ENCODE results near the gene PTPRN. TPM values are rescaled to one million over a fixed set of nuclear protein-coding genes. Genes with fewer than 3 reads are reported as not detected.

PTPRN gene
- total and polyA plus RNA-seq, 3 donors from 2014 or later, result 1.7 to 6.0 (median 3.5) TPM

DNA sequence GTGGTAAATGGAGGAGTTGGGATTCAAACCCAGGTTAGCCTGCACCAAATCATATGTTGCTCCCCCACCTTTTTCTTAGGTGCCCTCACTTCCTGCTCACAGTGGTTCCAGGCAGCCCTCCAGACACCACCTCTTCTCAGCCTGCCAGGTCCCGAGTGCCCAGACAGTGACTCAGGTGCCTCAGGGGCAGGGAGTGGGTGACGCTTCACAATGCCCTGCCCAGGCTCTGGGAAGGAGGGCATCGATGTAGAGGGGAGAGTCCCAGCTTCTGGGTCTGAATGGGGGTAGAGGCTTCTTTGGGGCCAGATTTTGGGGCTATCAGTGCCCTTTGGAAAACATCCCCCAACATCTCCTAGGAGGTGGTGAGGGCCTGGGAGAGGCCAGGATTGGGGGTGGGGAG is 35.3 kb downstream of the PTPRN start:
- WGBS, 2 donors, result 84% methylated on average over 3 of the region's 3 CpGs

GRCh38 chr2:219272995-219273394 is 36.2 kb downstream of the PTPRN start:
- H3K4me3 ChIP-seq, result no peak overlapping the region
- H3K9me3 ChIP-seq, result no peaks in the 10 kb centered on the region
- H3K36me3 ChIP-seq (ENCODE audit: low read depth, missing control alignments), result no peaks in the 10 kb centered on the region
- no peak for DNase-seq
- TF ChIP-seq POLR2A (IDR thresholded peaks at IDR 0.05), result no peak
- TF ChIP-seq CTCF (IDR thresholded peaks at IDR 0.05), result no peak
- H3K27ac ChIP-seq, result no peak overlapping the region
- intact Hi-C loops (cut with DNase I; ENCODE audit: low total_unique reads), result no loop called here
- H3K4me1 ChIP-seq, result peaks cover 11% of the 10 kb centered on the region
- no peaks in the 10 kb centered on the region for H3K27me3 ChIP-seq
- WGBS, 2 donors, result 70 to 75% methylated on average over 2 of the region's 2 CpGs

More for the DNA sequence above, 35.3 kb downstream of the PTPRN start:
- Histone ChIP-seq H3K9me3 (no peaks in the 10 kb centered on the region), H3K4me1 (peaks cover 21% of the 10 kb centered on the region), H3K27me3 (no peaks in the 10 kb centered on the region), H3K27ac (peak overlapping the region; percentile 14 to 64), H3K36me3 (ENCODE audit: low read depth, missing control alignments) (no peaks in the 10 kb centered on the region), H3K4me3 (no peak overlapping the region)
- no peak for DNase-seq
- intact Hi-C loops (cut with DNase I; ENCODE audit: low total_unique reads), result no loop called here
- TF ChIP-seq CTCF (IDR thresholded peaks at IDR 0.05), result no peak
- TF ChIP-seq POLR2A (IDR thresholded peaks at IDR 0.05), result no peak

GRCh38 chr2:219272356-219272755 is 36.8 kb downstream of the PTPRN start:
- H3K36me3 ChIP-seq (ENCODE audit: low read depth, missing control alignments), result no peaks in the 10 kb centered on the region
- no peak for DNase-seq
- WGBS, 2 donors, result 86 to 90% methylated on average over 4 of the region's 4 CpGs
- H3K27me3 ChIP-seq, result no peaks in the 10 kb centered on the region
- H3K27ac ChIP-seq, result no peak overlapping the region
- no peaks in the 10 kb centered on the region for H3K9me3 ChIP-seq
- H3K4me3 ChIP-seq, result no peak overlapping the region
- intact Hi-C loops (cut with DNase I; ENCODE audit: low total_unique reads), result no loop called here
- H3K4me1 ChIP-seq, result peaks cover 5% of the 10 kb centered on the region
- TF ChIP-seq POLR2A (IDR thresholded peaks at IDR 0.05), result no peak
- TF ChIP-seq CTCF (IDR thresholded peaks at IDR 0.05), result no peak

GRCh38 chr2:219271021-219271420 is 38.2 kb downstream of the PTPRN start:
- no peak for DNase-seq
- WGBS, 2 donors, result 94% methylated on average over 2 of the region's 2 CpGs
- Histone ChIP-seq H3K36me3 (ENCODE audit: low read depth, missing control alignments) (no peaks in the 10 kb centered on the region), H3K27me3 (no peaks in the 10 kb centered on the region), H3K4me1 (peaks cover 5% of the 10 kb centered on the region), H3K9me3 (no peaks in the 10 kb centered on the region), H3K4me3 (no peak overlapping the region), H3K27ac (no peak overlapping the region)
- TF ChIP-seq POLR2A (IDR thresholded peaks at IDR 0.05) (no peak), CTCF (IDR thresholded peaks at IDR 0.05) (no peak)
- intact Hi-C loops (cut with DNase I; ENCODE audit: low total_unique reads), result no loop called here

DNA sequence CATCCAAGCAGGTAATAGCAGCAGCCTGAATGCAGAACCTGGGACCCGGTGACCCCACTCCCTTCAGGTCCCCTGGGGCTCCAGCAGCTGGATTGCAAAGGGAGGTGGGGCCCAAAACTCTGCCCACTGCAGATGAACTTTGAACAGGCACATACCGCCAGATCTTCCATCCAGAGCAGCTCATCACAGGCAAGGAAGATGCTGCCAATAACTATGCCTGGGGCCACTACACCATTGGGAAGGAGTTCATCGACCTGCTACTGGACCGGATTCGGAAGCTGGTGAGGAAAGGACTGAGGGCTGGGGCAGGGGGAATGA is 39.2 kb downstream of the PTPRN start:
- Histone ChIP-seq H3K36me3 (ENCODE audit: low read depth, missing control alignments) (no peaks in the 10 kb centered on the region), H3K4me3 (no peak overlapping the region), H3K9me3 (no peaks in the 10 kb centered on the region), H3K27me3 (no peaks in the 10 kb centered on the region), H3K27ac (no peak overlapping the region), H3K4me1 (peaks cover 5% of the 10 kb centered on the region)
- TF ChIP-seq POLR2A (IDR thresholded peaks at IDR 0.05), result no peak
- no peak for TF ChIP-seq CTCF (IDR thresholded peaks at IDR 0.05)
- no peak for DNase-seq
- WGBS, 2 donors, result 84 to 94% methylated on average over 4 to 5 of the region's 5 CpGs
- intact Hi-C loops (cut with DNase I; ENCODE audit: low total_unique reads), result no loop called here
